ENCODE data around the gene CLDN22. TPM values are rescaled to one million over a fixed set of nuclear protein-coding genes. Genes with fewer than 3 reads are reported as not detected.

CLDN22 gene
- total and polyA plus RNA-seq, 9 of the 15 experiments (the other 6 are each of a cell fraction or from before 2014, with no cell fraction given) = 0.21 TPM; not detected in 8

DNA sequence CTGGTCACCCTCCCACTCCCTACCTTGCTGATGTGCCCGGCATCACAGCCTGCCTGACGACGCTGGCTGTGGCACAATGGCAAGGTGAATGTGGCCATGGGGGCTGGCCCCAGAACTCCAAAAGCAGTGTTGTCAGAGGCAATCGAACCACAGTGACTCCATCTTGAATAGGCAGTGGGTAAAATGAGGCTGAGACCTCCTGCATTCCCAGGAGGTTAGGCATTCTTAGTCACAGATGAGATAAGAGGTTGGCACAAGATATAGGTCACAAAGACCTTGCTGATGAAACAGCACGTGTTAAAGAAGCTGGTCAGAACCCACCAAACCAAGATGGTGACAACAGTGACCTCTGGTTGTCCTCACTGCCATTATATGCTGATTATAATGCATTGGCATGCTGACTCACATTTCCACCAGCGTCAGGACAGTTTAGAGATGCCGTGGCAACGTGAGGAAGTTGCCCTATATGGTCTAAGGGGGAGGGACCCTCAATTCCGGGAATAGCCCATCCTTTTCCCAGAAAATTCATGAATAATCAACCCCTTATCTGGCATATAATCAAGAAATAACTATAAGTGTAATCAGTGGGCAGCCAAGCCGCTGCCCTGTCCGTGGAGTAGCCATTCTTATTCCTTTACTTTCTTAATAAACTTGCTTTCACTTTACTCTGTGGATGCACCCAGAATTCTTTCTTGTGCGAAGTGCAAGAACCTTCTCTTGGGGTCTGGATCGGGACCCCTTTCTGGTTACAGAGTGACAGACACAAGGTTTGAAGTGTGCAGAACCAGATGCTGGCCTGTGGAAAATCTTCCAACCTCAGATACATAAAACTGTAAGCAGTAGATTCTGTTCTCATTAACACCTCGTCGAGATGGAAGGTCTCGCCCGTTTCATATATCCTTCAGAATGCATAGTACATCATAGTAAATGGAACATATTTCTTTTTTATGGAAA lies 28.9 kb upstream of the CLDN22 start (continued):
- TF ChIP-seq, protein P1, sequence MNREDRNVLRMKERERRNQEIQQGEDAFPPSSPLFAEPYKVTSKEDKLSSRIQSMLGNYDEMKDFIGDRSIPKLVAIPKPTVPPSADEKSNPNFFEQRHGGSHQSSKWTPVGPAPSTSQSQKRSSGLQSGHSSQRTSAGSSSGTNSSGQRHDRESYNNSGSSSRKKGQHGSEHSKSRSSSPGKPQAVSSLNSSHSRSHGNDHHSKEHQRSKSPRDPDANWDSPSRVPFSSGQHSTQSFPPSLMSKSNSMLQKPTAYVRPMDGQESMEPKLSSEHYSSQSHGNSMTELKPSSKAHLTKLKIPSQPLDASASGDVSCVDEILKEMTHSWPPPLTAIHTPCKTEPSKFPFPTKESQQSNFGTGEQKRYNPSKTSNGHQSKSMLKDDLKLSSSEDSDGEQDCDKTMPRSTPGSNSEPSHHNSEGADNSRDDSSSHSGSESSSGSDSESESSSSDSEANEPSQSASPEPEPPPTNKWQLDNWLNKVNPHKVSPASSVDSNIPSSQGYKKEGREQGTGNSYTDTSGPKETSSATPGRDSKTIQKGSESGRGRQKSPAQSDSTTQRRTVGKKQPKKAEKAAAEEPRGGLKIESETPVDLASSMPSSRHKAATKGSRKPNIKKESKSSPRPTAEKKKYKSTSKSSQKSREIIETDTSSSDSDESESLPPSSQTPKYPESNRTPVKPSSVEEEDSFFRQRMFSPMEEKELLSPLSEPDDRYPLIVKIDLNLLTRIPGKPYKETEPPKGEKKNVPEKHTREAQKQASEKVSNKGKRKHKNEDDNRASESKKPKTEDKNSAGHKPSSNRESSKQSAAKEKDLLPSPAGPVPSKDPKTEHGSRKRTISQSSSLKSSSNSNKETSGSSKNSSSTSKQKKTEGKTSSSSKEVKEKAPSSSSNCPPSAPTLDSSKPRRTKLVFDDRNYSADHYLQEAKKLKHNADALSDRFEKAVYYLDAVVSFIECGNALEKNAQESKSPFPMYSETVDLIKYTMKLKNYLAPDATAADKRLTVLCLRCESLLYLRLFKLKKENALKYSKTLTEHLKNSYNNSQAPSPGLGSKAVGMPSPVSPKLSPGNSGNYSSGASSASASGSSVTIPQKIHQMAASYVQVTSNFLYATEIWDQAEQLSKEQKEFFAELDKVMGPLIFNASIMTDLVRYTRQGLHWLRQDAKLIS (CRISPR knock-in tag; IDR thresholded peaks at IDR 0.05) = no peak
- TF ChIP-seq, protein P2, sequence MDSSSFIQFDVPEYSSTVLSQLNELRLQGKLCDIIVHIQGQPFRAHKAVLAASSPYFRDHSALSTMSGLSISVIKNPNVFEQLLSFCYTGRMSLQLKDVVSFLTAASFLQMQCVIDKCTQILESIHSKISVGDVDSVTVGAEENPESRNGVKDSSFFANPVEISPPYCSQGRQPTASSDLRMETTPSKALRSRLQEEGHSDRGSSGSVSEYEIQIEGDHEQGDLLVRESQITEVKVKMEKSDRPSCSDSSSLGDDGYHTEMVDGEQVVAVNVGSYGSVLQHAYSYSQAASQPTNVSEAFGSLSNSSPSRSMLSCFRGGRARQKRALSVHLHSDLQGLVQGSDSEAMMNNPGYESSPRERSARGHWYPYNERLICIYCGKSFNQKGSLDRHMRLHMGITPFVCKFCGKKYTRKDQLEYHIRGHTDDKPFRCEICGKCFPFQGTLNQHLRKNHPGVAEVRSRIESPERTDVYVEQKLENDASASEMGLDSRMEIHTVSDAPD (CRISPR knock-in tag; IDR thresholded peaks at IDR 0.05) = peak; percentile 92
- no peak for TF ChIP-seq FOXP1 (CRISPR knock-in tag; IDR thresholded peaks at IDR 0.05)
- no peak for TF ChIP-seq POLR3G (IDR thresholded peaks at IDR 0.05; ENCODE audit: extremely low read depth, insufficient read length, insufficient replicate concordance)
- TF ChIP-seq SMC3 (conservative IDR thresholded peaks at IDR 0.05; ENCODE audit: insufficient read depth, low read depth, low read length) = no peak
- TF ChIP-seq, protein P3, sequence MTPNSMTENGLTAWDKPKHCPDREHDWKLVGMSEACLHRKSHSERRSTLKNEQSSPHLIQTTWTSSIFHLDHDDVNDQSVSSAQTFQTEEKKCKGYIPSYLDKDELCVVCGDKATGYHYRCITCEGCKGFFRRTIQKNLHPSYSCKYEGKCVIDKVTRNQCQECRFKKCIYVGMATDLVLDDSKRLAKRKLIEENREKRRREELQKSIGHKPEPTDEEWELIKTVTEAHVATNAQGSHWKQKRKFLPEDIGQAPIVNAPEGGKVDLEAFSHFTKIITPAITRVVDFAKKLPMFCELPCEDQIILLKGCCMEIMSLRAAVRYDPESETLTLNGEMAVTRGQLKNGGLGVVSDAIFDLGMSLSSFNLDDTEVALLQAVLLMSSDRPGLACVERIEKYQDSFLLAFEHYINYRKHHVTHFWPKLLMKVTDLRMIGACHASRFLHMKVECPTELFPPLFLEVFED (CRISPR knock-in tag; conservative IDR thresholded peaks at IDR 0.05) = peak; percentile 100
- TF ChIP-seq, protein P4, sequence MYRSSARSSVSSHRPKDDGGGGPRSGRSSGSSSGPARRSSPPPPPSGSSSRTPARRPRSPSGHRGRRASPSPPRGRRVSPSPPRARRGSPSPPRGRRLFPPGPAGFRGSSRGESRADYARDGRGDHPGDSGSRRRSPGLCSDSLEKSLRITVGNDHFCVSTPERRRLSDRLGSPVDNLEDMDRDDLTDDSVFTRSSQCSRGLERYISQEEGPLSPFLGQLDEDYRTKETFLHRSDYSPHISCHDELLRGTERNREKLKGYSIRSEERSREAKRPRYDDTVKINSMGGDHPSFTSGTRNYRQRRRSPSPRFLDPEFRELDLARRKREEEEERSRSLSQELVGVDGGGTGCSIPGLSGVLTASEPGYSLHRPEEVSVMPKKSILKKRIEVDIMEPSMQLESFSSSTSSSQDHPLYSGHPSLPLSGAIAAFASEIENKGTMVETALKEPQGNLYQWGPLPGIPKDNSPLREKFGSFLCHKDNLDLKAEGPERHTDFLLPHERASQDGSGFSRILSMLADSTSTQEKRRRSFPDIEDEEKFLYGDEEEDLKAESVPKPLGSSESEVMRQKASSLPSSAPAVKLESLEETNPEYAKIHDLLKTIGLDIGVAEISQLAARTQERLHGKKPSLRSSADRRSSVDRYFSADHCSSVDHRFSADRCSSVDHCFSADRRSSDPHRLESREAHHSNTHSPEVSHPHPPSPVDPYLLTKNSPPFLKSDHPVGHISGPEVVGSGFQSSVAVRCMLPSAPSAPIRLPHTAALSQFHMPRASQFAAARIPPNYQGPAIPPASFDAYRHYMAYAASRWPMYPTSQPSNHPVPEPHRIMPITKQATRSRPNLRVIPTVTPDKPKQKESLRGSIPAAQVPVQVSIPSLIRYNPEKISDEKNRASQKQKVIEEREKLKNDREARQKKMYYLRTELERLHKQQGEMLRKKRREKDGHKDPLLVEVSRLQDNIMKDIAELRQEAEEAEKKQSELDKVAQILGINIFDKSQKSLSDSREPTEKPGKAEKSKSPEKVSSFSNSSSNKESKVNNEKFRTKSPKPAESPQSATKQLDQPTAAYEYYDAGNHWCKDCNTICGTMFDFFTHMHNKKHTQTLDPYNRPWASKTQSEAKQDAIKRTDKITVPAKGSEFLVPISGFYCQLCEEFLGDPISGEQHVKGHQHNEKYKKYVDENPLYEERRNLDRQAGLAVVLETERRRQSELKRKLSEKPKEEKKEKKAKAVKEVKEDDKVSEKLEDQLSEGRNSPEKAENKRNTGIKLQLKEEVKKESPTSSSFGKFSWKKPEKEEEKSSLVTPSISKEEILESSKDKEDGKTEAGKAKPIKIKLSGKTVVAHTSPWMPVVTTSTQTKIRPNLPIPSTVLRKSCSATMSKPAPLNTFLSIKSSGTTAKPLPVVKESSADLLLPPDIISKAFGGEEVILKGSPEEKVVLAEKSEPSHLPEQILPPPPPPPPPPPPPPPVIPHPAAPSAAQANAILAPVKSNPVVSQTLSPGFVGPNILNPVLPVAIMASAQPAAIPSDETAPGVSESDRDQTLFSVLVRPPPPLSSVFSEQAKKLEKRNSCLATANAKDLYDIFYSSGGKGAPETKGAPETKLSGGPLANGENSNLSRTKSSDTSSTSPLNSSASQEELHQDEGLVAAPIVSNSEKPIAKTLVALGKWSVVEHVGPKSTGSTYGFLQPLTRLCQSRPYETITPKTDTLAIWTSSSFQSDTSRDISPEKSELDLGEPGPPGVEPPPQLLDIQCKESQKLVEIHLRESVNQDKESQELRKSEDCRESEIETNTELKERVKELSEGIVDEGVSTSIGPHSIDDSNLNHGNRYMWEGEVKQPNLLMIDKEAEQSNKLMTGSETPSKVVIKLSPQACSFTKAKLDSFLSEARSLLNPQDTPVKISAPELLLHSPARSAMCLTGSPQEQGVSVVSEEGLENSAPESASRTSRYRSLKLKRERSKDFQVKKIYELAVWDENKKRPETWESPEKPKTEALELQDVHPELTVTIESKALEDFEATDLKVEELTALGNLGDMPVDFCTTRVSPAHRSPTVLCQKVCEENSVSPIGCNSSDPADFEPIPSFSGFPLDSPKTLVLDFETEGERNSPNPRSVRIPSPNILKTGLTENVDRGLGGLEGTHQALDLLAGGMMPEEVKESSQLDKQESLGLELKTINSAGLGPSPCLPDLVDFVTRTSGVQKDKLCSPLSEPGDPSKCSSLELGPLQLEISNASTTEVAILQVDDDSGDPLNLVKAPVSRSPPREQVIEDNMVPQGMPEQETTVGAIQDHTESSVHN (IDR thresholded peaks at IDR 0.05; ENCODE audit: borderline replicate concordance in 1 of 2, low read depth in 1 of 2) = 0 out of 4 replicates have a peak, but pooled peaks of 1 of the 2 experiments have one; percentile 51
- TF ChIP-seq RBBP5 (IDR thresholded peaks at IDR 0.05; ENCODE audit: borderline replicate concordance, insufficient read depth, low read length, poor library complexity, severe bottlenecking) = no peak
- TF ChIP-seq CEBPB (tag; IDR thresholded peaks at IDR 0.05) = peak; percentile 86

All from K562 (cell line).